Neutrophil (primary cell): ENCODE measurements around the gene LRPPRC.

Source experiments
- H3K27ac ChIP-seq: fragments of 200-600 bp; sonication (generic); 2 replicates; pipeline ENCODE4 v1.5.1; 2016; ENCODE audit warnings: mild to moderate bottlenecking, moderate library complexity
- H3K27me3 ChIP-seq: fragments of 200-600 bp; sonication (generic); 2 replicates; pipeline ENCODE4 v1.6.0; 2016; ENCODE audit warnings: mild to moderate bottlenecking
- H3K36me3 ChIP-seq: fragments of 200-600 bp; sonication (generic); 2 replicates; pipeline ENCODE4 v1.5.1; 2017
- H3K4me1 ChIP-seq, 2 experiments: fragments of 200-600 bp in 1 of 2; sonication (generic) in 1 of 2; 1 replicate in 1 of 2; 2 replicates in 1 of 2; pipeline versions ENCODE4 v1.5.1 to v1.6.1; 2013 to 2016; ENCODE audit warnings: low read depth in 1 of 2, low read length in 1 of 2, mild to moderate bottlenecking in 1 of 2, moderate library complexity in 1 of 2; ENCODE audit not compliant: control insufficient read depth in 1 of 2, insufficient read depth in 1 of 2
- H3K4me3 ChIP-seq, 2 experiments: fragments of 200-600 bp in 1 of 2; sonication (generic) in 1 of 2; 1 replicate in 1 of 2; 2 replicates in 1 of 2; pipeline ENCODE4 v1.5.1; 2013 to 2016; ENCODE audit warnings: low read depth in 1 of 2, low read length in 1 of 2, mild to moderate bottlenecking in 1 of 2, moderate library complexity in 1 of 2
- H3K9me3 ChIP-seq: fragments of 200-600 bp; sonication (generic); 2 replicates; pipeline ENCODE4 v1.5.1; 2016
- TF ChIP-seq, protein P1 (sequence below): fragments of 200-600 bp; sonication (generic); IDR thresholded peaks from 2 replicates; pipeline ENCODE4 v1.5.1; 2016; ENCODE audit warnings: antibody characterized with exemption

The LRPPRC gene

DNA sequence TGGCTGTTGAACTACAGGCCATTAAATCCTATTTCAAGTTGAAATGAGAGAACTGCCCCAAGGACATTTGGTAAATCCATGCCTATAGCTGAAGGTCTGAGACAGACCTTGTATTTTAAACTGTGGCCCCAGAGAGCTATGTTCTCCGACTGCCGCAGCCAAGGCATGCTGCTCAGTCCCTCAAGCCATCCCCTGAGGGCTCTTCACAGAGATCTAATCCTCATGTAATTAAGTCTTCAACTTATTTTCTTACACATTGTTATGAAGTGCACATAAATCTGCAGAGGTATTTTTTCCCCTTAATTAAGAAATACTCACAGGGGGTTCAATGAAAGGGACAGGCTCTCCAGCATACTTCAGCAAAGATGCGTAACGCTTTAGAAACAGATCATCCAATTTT is 106.4 kb downstream of the LRPPRC start:
- Histone ChIP-seq H3K4me1 (peaks cover 0 to 3% of the 10 kb centered on the region in 2 experiments), H3K9me3 (no peaks in the 10 kb centered on the region), H3K4me3 (no peak overlapping the region), H3K27me3 (no peaks in the 10 kb centered on the region), H3K27ac (no peak overlapping the region), H3K36me3 (peaks cover 19% of the 10 kb centered on the region)
- TF ChIP-seq, protein P1, sequence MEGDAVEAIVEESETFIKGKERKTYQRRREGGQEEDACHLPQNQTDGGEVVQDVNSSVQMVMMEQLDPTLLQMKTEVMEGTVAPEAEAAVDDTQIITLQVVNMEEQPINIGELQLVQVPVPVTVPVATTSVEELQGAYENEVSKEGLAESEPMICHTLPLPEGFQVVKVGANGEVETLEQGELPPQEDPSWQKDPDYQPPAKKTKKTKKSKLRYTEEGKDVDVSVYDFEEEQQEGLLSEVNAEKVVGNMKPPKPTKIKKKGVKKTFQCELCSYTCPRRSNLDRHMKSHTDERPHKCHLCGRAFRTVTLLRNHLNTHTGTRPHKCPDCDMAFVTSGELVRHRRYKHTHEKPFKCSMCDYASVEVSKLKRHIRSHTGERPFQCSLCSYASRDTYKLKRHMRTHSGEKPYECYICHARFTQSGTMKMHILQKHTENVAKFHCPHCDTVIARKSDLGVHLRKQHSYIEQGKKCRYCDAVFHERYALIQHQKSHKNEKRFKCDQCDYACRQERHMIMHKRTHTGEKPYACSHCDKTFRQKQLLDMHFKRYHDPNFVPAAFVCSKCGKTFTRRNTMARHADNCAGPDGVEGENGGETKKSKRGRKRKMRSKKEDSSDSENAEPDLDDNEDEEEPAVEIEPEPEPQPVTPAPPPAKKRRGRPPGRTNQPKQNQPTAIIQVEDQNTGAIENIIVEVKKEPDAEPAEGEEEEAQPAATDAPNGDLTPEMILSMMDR: no peak

DNA sequence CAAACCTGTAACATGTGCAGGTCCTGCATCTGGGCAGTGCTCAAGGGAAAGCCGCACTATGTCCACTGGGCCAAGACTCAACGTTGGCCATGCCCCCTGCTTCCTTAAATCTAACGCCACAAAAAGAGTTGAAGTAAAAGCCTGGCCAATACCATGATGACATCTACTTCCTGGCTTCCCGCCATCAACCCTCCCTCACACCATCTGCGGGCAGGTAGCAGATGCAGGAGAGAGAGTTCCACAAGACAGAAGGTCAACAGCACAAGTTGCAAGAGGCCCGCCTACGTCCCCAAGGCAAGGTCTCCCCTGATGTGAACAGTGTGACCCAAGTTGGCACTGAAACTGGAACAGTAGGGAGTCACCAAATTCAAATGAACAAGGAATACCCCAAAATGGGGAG is 108.6 kb downstream of the LRPPRC start:
- H3K9me3 ChIP-seq: no peaks in the 10 kb centered on the region
- TF ChIP-seq, protein P1: no peak
- peaks cover 0 to 3% of the 10 kb centered on the region in 2 experiments for H3K4me1 ChIP-seq
- no peak overlapping the region for H3K4me3 ChIP-seq
- no peak overlapping the region for H3K27ac ChIP-seq
- H3K36me3 ChIP-seq: peaks cover 12% of the 10 kb centered on the region
- no peaks in the 10 kb centered on the region for H3K27me3 ChIP-seq

- TF ChIP-seq, protein P1: no peak
- H3K4me1 ChIP-seq: peaks cover 0 to 3% of the 10 kb centered on the region in 2 experiments
- no peak overlapping the region for H3K4me3 ChIP-seq
These were observed 110.6 kb downstream of the LRPPRC start for GRCh38 chr2:43885132-43885632.

GRCh38 chr2:43884689-43885088 is 111.1 kb downstream of the LRPPRC start:
- TF ChIP-seq, protein P1: no peak
- no peaks in the 10 kb centered on the region for H3K9me3 ChIP-seq
- peaks cover 10% of the 10 kb centered on the region for H3K36me3 ChIP-seq
- no peak overlapping the region for H3K4me3 ChIP-seq
- H3K27me3 ChIP-seq: no peaks in the 10 kb centered on the region
- no peak overlapping the region for H3K27ac ChIP-seq
- peaks cover 0 to 3% of the 10 kb centered on the region in 2 experiments for H3K4me1 ChIP-seq

More at GRCh38 chr2:43885132-43885632, 110.6 kb downstream of the LRPPRC start:
- Histone ChIP-seq H3K36me3 (peaks cover 12% of the 10 kb centered on the region), H3K27me3 (no peaks in the 10 kb centered on the region), H3K9me3 (no peaks in the 10 kb centered on the region), H3K27ac (no peak overlapping the region)

DNA sequence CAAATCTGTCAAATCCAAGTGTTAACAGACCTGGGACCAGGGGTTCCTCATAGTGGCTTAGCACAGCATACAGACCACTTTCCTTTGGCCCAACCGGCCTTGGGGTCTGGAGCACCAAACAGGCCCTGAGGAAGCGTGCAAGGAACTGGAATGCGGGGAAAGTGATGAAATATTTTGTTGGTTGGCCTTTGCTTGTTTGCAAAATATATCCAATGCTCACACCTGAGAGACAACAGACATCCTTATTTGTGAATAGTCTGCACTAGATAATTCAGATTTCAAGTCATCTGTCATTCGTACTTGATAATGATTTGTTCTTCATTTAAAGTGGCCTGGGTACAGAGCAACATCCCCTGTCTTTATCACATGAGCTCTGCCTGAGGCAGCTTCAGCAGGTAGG is 113.5 kb downstream of the LRPPRC start:
- Histone ChIP-seq H3K4me1 (peaks cover 0 to 3% of the 10 kb centered on the region in 2 experiments), H3K36me3 (no peaks in the 10 kb centered on the region), H3K4me3 (no peak overlapping the region), H3K9me3 (no peaks in the 10 kb centered on the region), H3K27ac (no peak overlapping the region), H3K27me3 (no peaks in the 10 kb centered on the region)
- TF ChIP-seq, protein P1: no peak

GRCh38 chr2:43880952-43881351 is 114.8 kb downstream of the LRPPRC start:
- TF ChIP-seq, protein P1: no peak

More at GRCh38 chr2:43880952-43881351, 114.8 kb downstream of the LRPPRC start:
- no peak overlapping the region for H3K4me3 ChIP-seq
- no peaks in the 10 kb centered on the region for H3K9me3 ChIP-seq
- H3K27me3 ChIP-seq: no peaks in the 10 kb centered on the region
- no peak overlapping the region for H3K27ac ChIP-seq
- H3K4me1 ChIP-seq: no peaks in the 10 kb centered on the region
- no peaks in the 10 kb centered on the region for H3K36me3 ChIP-seq
